ENCODE data around the gene CNTNAP2. TPM values are rescaled to one million over a fixed set of nuclear protein-coding genes. Genes with fewer than 3 reads are reported as not detected.
"Not testable (repeated sequence)": the region's sequence is repeated elsewhere in the genome, so short reads cannot be mapped to it uniquely, and the experiment has no call there.

The CNTNAP2 gene
- total and polyA plus RNA-seq, 4 donors = 0.14 to 2.3 (median 1.1) TPM

DNA sequence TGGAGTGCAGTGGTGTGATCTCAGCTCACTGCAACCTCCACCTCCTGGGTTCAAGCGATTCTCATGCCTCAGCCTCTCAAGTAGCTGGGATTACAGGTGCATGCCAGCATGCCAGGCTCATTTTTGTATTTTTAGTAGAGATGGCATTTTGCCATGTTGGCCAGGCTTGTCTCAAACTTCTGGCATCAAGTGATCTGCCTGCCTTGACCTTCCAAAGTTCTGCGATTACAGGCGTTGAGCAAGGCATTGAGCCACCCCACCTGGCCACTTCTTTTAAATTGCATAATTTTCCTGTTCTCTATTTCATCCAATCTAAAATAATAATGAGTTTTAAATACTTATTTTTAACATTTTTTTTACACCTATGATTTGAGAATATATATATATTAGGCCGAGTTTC is 1961.5 kb downstream of the CNTNAP2 start:
- TF ChIP-seq HNF4A (conservative IDR thresholded peaks at IDR 0.05) = peak in 1 of 2 donors; percentile 63
- TF ChIP-seq EGR1 (IDR thresholded peaks at IDR 0.05; ENCODE audit: low read depth in 2 of 2) = peak in 1 of 2 donors; percentile 12
- TF ChIP-seq RXRA (IDR thresholded peaks at IDR 0.05) = peak; percentile 18 to 64
- not testable (repeated sequence) for H3K4me3 ChIP-seq (ENCODE audit: low read depth in 1 of 3, low read length in 3 of 3); H3K9me3 ChIP-seq (ENCODE audit: control insufficient read depth in 4 of 4, low read length in 3 of 4); DNase-seq (ENCODE audit: low spot score); H3K4me1 ChIP-seq (ENCODE audit: control insufficient read depth in 4 of 4, insufficient read depth in 4 of 4, low read length in 3 of 4); H3K27ac ChIP-seq (ENCODE audit: low read depth in 1 of 2, low read length in 2 of 2); H3K27me3 ChIP-seq (ENCODE audit: control insufficient read depth in 4 of 4, insufficient read depth in 4 of 4, low read length in 3 of 4); H3K36me3 ChIP-seq (ENCODE audit: control insufficient read depth in 4 of 4, insufficient read depth in 3 of 4, low read depth in 1 of 4, low read length in 3 of 4); H3K9ac ChIP-seq (ENCODE audit: low read depth in 1 of 2, low read length in 2 of 2)
- 37% methylated on average over 4 of the region's 4 CpGs for WGBS

DNA sequence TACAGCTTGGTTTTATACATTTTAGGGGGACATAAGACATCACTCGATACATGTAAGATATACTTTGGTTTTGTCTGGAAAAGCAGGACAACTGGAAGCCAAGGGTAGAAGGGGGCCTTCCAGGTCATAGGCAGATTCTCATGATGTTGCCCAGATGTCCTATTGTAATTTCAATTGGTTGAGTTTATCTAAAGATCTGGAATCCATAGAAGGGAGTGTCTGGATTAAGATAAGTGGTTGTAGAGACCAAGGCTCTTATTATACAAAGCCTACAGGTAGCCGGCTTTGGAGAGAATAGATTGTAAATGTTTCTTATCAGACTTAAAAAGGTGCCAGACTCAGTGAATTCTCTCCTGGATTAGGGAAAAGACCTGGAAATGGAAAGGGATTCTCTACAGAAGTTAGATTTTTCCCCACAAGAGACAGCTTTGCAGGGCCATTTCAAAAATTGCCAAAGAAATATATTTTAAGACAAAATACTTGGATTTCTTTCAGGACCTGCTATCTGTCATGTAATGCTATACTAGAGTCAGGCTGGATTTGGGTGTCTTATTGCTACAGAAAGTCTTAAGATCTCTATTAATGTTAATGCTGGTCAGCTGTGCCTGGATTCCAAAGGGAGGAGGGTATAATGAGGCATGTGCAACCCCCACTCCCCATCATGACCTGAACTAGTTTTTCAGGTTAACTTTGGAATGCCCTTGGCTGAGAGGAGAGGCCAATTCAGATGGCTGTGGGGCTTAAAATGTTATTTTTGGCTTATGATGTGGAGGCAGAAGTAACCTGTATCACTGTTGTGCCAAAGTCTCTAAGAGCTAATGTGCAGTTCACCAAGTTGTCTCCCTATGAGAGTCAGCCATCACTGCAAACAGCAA is 1962.8 kb downstream of the CNTNAP2 start:
- Histone ChIP-seq H3K36me3 (ENCODE audit: control insufficient read depth in 4 of 4, insufficient read depth in 3 of 4, low read depth in 1 of 4, low read length in 3 of 4) (no peaks in the 10 kb centered on the region), H3K4me1 (ENCODE audit: control insufficient read depth in 4 of 4, insufficient read depth in 4 of 4, low read length in 3 of 4) (no peaks in the 10 kb centered on the region), H3K27me3 (ENCODE audit: control insufficient read depth in 4 of 4, insufficient read depth in 4 of 4, low read length in 3 of 4) (no peaks in the 10 kb centered on the region), H3K4me3 (ENCODE audit: low read depth in 1 of 3, low read length in 3 of 3) (no peak overlapping the region), H3K27ac (ENCODE audit: low read depth in 1 of 2, low read length in 2 of 2) (no peak overlapping the region), H3K9ac (ENCODE audit: low read depth in 1 of 2, low read length in 2 of 2) (no peak overlapping the region), H3K9me3 (ENCODE audit: control insufficient read depth in 4 of 4, low read length in 3 of 4) (no peaks in the 10 kb centered on the region)
- no peak for DNase-seq (ENCODE audit: low spot score)
- 94% methylated on average over 2 of the region's 2 CpGs for WGBS
- no peak for TF ChIP-seq FOXA1 (IDR thresholded peaks at IDR 0.05)
- TF ChIP-seq, protein P1, sequence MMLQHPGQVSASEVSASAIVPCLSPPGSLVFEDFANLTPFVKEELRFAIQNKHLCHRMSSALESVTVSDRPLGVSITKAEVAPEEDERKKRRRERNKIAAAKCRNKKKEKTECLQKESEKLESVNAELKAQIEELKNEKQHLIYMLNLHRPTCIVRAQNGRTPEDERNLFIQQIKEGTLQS (IDR thresholded peaks at IDR 0.05) = no peak
- TF ChIP-seq GABPA (IDR thresholded peaks at IDR 0.05 in 1 of 2, conservative IDR thresholded peaks at IDR 0.05 in 1 of 2) = no peak
- no peak for TF ChIP-seq JUND (IDR thresholded peaks at IDR 0.05)
- TF ChIP-seq, protein P2, sequence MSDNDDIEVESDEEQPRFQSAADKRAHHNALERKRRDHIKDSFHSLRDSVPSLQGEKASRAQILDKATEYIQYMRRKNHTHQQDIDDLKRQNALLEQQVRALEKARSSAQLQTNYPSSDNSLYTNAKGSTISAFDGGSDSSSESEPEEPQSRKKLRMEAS (IDR thresholded peaks at IDR 0.05) = no peak
- TF ChIP-seq FOXA2 (IDR thresholded peaks at IDR 0.05) = no peak
- TF ChIP-seq, protein P3, sequence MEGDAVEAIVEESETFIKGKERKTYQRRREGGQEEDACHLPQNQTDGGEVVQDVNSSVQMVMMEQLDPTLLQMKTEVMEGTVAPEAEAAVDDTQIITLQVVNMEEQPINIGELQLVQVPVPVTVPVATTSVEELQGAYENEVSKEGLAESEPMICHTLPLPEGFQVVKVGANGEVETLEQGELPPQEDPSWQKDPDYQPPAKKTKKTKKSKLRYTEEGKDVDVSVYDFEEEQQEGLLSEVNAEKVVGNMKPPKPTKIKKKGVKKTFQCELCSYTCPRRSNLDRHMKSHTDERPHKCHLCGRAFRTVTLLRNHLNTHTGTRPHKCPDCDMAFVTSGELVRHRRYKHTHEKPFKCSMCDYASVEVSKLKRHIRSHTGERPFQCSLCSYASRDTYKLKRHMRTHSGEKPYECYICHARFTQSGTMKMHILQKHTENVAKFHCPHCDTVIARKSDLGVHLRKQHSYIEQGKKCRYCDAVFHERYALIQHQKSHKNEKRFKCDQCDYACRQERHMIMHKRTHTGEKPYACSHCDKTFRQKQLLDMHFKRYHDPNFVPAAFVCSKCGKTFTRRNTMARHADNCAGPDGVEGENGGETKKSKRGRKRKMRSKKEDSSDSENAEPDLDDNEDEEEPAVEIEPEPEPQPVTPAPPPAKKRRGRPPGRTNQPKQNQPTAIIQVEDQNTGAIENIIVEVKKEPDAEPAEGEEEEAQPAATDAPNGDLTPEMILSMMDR (IDR thresholded peaks at IDR 0.05; ENCODE audit: low read depth, low read length, missing input control) = no peak
- TF ChIP-seq, protein P4, sequence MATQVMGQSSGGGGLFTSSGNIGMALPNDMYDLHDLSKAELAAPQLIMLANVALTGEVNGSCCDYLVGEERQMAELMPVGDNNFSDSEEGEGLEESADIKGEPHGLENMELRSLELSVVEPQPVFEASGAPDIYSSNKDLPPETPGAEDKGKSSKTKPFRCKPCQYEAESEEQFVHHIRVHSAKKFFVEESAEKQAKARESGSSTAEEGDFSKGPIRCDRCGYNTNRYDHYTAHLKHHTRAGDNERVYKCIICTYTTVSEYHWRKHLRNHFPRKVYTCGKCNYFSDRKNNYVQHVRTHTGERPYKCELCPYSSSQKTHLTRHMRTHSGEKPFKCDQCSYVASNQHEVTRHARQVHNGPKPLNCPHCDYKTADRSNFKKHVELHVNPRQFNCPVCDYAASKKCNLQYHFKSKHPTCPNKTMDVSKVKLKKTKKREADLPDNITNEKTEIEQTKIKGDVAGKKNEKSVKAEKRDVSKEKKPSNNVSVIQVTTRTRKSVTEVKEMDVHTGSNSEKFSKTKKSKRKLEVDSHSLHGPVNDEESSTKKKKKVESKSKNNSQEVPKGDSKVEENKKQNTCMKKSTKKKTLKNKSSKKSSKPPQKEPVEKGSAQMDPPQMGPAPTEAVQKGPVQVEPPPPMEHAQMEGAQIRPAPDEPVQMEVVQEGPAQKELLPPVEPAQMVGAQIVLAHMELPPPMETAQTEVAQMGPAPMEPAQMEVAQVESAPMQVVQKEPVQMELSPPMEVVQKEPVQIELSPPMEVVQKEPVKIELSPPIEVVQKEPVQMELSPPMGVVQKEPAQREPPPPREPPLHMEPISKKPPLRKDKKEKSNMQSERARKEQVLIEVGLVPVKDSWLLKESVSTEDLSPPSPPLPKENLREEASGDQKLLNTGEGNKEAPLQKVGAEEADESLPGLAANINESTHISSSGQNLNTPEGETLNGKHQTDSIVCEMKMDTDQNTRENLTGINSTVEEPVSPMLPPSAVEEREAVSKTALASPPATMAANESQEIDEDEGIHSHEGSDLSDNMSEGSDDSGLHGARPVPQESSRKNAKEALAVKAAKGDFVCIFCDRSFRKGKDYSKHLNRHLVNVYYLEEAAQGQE (IDR thresholded peaks at IDR 0.05) = no peak
- no peak for TF ChIP-seq RXRA (IDR thresholded peaks at IDR 0.05)
- TF ChIP-seq HNF4A (conservative IDR thresholded peaks at IDR 0.05) = no peak
- TF ChIP-seq EGR1 (IDR thresholded peaks at IDR 0.05; ENCODE audit: low read depth in 2 of 2) = no peak
- no peak for TF ChIP-seq TAF1 (conservative IDR thresholded peaks at IDR 0.05)
- no peak for TF ChIP-seq SP1 (IDR thresholded peaks at IDR 0.05)
- no peak for TF ChIP-seq NR2F2 (IDR thresholded peaks at IDR 0.05)
- TF ChIP-seq RAD21 (IDR thresholded peaks at IDR 0.05) = no peak
